Suprapubic skin (tissue), 3 donors: Measurements from ENCODE around the gene SEC14L1.

Source experiments
- POLR2AphosphoS5 ChIP-seq, 3 donors: sonication (generic); formaldehyde crosslinking; IDR thresholded peaks; one replicate each; pipeline ENCODE4 v1.6.1; 2017; ENCODE audit warnings: antibody characterized with exemption in 3 of 3
- TF ChIP-seq, protein P1 (sequence below), 2 donors: fragments of 200-600 bp in 1 of 2; fragments of 450-650 bp in 1 of 2; sonication (generic) in 1 of 2; IDR thresholded peaks; one replicate each; pipeline ENCODE4 v1.5.1; 2016 to 2019; ENCODE audit warnings: antibody characterized with exemption in 2 of 2, mild to moderate bottlenecking in 1 of 2, moderate library complexity in 1 of 2

DNA sequence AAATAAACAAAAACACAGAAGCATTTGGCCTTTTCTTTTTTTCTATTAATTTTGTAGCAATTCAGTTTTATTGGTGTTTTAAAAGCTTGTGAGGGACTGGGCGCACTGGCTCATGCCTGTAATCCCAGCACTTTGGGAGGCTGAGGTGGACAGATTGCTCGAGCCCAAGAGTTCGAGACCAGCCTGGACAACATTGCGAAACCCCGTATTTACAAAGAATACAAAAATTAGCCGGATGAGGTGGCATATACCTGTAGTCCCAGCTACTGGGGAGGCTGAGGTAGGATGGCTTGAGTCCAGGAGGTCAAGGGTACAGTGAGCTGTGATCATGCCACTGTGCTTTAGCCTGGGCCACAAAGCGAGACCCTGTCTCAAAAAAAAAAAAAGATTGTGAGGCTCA lies 53.4 kb downstream of the SEC14L1 start:
- TF ChIP-seq, protein P1, sequence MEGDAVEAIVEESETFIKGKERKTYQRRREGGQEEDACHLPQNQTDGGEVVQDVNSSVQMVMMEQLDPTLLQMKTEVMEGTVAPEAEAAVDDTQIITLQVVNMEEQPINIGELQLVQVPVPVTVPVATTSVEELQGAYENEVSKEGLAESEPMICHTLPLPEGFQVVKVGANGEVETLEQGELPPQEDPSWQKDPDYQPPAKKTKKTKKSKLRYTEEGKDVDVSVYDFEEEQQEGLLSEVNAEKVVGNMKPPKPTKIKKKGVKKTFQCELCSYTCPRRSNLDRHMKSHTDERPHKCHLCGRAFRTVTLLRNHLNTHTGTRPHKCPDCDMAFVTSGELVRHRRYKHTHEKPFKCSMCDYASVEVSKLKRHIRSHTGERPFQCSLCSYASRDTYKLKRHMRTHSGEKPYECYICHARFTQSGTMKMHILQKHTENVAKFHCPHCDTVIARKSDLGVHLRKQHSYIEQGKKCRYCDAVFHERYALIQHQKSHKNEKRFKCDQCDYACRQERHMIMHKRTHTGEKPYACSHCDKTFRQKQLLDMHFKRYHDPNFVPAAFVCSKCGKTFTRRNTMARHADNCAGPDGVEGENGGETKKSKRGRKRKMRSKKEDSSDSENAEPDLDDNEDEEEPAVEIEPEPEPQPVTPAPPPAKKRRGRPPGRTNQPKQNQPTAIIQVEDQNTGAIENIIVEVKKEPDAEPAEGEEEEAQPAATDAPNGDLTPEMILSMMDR (IDR thresholded peaks at IDR 0.05): no peak
- no peak for TF ChIP-seq POLR2AphosphoS5 (IDR thresholded peaks at IDR 0.05)
